Measurements from ENCODE around the gene TFAP2D.

Gene TFAP2D

GRCh38 chr6:50795574-50795973 lies 82.2 kb downstream of the TFAP2D start:
- no peak for TF ChIP-seq CTCF (conservative IDR thresholded peaks at IDR 0.05; ENCODE audit: low read depth, low read length)
- no peak overlapping the region for H3K4me3 ChIP-seq (ENCODE audit: low read length)
- no peak for DNase-seq (ENCODE audit: low read depth)

GRCh38 chr6:50804283-50804682 lies 91.0 kb downstream of the TFAP2D start:
- no peak for DNase-seq (ENCODE audit: low read depth)
- no peak for TF ChIP-seq CTCF (conservative IDR thresholded peaks at IDR 0.05; ENCODE audit: low read depth, low read length)
- H3K4me3 ChIP-seq (ENCODE audit: low read length): no peak overlapping the region

GRCh38 chr6:50807035-50807434 lies 93.7 kb downstream of the TFAP2D start:
- DNase-seq (ENCODE audit: low read depth): no peak
- H3K4me3 ChIP-seq (ENCODE audit: low read length): no peak overlapping the region
- TF ChIP-seq CTCF (conservative IDR thresholded peaks at IDR 0.05; ENCODE audit: low read depth, low read length): no peak

GRCh38 chr6:50815436-50816114 lies 102.2 kb downstream of the TFAP2D start:
- peak overlapping the region; percentile 54 for H3K4me3 ChIP-seq (ENCODE audit: low read length)
- peak; percentile 59 for TF ChIP-seq CTCF (conservative IDR thresholded peaks at IDR 0.05; ENCODE audit: low read depth, low read length)
- DNase-seq (ENCODE audit: low read depth): peak; percentile 2

GRCh38 chr6:50816115-50816675 lies 102.9 kb downstream of the TFAP2D start:
- peak; percentile 72 for TF ChIP-seq CTCF (conservative IDR thresholded peaks at IDR 0.05; ENCODE audit: low read depth, low read length)
- DNase-seq (ENCODE audit: low read depth): peak; percentile 13
- H3K4me3 ChIP-seq (ENCODE audit: low read length): peak overlapping the region; percentile 54

GRCh38 chr6:50816947-50817645 lies 103.8 kb downstream of the TFAP2D start:
- no peak for DNase-seq (ENCODE audit: low read depth)
- TF ChIP-seq CTCF (conservative IDR thresholded peaks at IDR 0.05; ENCODE audit: low read depth, low read length): no peak
- H3K4me3 ChIP-seq (ENCODE audit: low read length): no peak overlapping the region

- no peak for TF ChIP-seq CTCF (conservative IDR thresholded peaks at IDR 0.05; ENCODE audit: low read depth, low read length)
- DNase-seq (ENCODE audit: low read depth): no peak
- no peak overlapping the region for H3K4me3 ChIP-seq (ENCODE audit: low read length)
These were observed 104.3 kb downstream of the TFAP2D start for GRCh38 chr6:50817646-50817950.

Measured in retinal pigment epithelial cell (primary cell).